Lower leg skin (tissue), 4 donors: ENCODE results near the gene EI24. TPM values are rescaled to one million over a fixed set of nuclear protein-coding genes. Genes with fewer than 3 reads are reported as not detected.
"Not testable (repeated sequence)": the region's sequence is repeated elsewhere in the genome, so short reads cannot be mapped to it uniquely, and the experiment has no call there.

Experiments used
- DNase-seq, 2 donors: peaks; one replicate each; pipeline ENCODE4 v3.0.0-alpha.2; 2019; ENCODE audit warnings: low spot score in 2 of 2
- H3K4me3 ChIP-seq: fragments of 200-600 bp; sonication (generic); 2 replicates; pipeline ENCODE4 v1.5.1; 2017; ENCODE audit warnings: mild to moderate bottlenecking, low read depth; ENCODE audit not compliant: poor library complexity, severe bottlenecking
- CTCF ChIP-seq, 3 donors: fragments of 450-650 bp; IDR thresholded peaks; one replicate each; pipeline ENCODE4 v1.5.1; 2016; ENCODE audit warnings: antibody characterized with exemption in 3 of 3, mild to moderate bottlenecking in 3 of 3, moderate library complexity in 2 of 3
- POLR2A ChIP-seq, 2 donors: fragments of 450-650 bp; IDR thresholded peaks; one replicate each; pipeline ENCODE4 v1.6.1; 2016 to 2017; ENCODE audit warnings: antibody characterized with exemption in 2 of 2, mild to moderate bottlenecking in 1 of 2, moderate library complexity in 1 of 2
- WGBS, 2 donors: methylation state at CpG; one replicate each; pipeline ENCODE4 v1.1.5; 2018; 5-methylcytosine and 5-hydroxymethylcytosine counted together
- intact Hi-C: fragments of 100-400 bp; cut with DNase I; formaldehyde crosslinking; loops from one replicate; pipeline ENCODE4 v1.15.0; 2023; ENCODE audit warnings: low total_unique reads
- total RNA-seq, 4 donors: library from RNA; depleted of rRNA; stranded (reverse); fragments of >200 nt; gene quantifications; one replicate each; pipeline ENCODE4 v1.1.0, GENCODE V29; 2016

Gene EI24
- total RNA-seq, 4 donors from 2014 or later, result 66.4 to 99.5 (median 90.6) TPM

- DNase-seq, result no peak
- 73 to 78% methylated on average over 2 of the region's 2 CpGs for WGBS, 2 donors
- H3K4me3 ChIP-seq, result no peak overlapping the region
- intact Hi-C loops, result no loop called here
- TF ChIP-seq POLR2A (IDR thresholded peaks at IDR 0.05) (no peak), CTCF (IDR thresholded peaks at IDR 0.05) (no peak)
These were observed 1.7 kb downstream of the EI24 start for GRCh38 chr11:125570952-125571351.

- no peak overlapping the region for H3K4me3 ChIP-seq
- intact Hi-C loops, result no loop called here
- DNase-seq, result no peak
- TF ChIP-seq CTCF (IDR thresholded peaks at IDR 0.05), result no peak
- TF ChIP-seq POLR2A (IDR thresholded peaks at IDR 0.05), result no peak
- WGBS, 2 donors, result 76 to 80% methylated on average over 5 of the region's 5 CpGs
These were observed 3.6 kb downstream of the EI24 start for GRCh38 chr11:125572916-125573315.

GRCh38 chr11:125577181-125577580, 7.9 kb downstream of the EI24 start:
- H3K4me3 ChIP-seq, intact Hi-C loops, DNase-seq: not testable (repeated sequence)
- 97 to 98% methylated on average over 14 of the region's 14 CpGs for WGBS, 2 donors

GRCh38 chr11:125578783-125579182, 9.5 kb downstream of the EI24 start:
- no peak for DNase-seq
- intact Hi-C loops, result no loop called here
- 98 to 100% methylated on average over 2 of the region's 2 CpGs for WGBS, 2 donors

GRCh38 chr11:125579811-125580210, 10.5 kb downstream of the EI24 start:
- intact Hi-C loops, result no loop called here
- WGBS, 2 donors, result 91 to 94% methylated on average over 5 of the region's 5 CpGs
- TF ChIP-seq POLR2A (IDR thresholded peaks at IDR 0.05) (no peak), CTCF (IDR thresholded peaks at IDR 0.05) (no peak)
- no peak for DNase-seq
- H3K4me3 ChIP-seq, result no peak overlapping the region

More at GRCh38 chr11:125578783-125579182, 9.5 kb downstream of the EI24 start:
- H3K4me3 ChIP-seq, result no peak overlapping the region
- TF ChIP-seq CTCF (IDR thresholded peaks at IDR 0.05), result no peak
- no peak for TF ChIP-seq POLR2A (IDR thresholded peaks at IDR 0.05)

GRCh38 chr11:125583496-125583895, 14.2 kb downstream of the EI24 start:
- 93 to 95% methylated on average over 11 of the region's 11 CpGs for WGBS, 2 donors
- intact Hi-C loops, result no loop called here
- H3K4me3 ChIP-seq, result no peak overlapping the region
- no peak for DNase-seq
- TF ChIP-seq POLR2A (IDR thresholded peaks at IDR 0.05) (no peak), CTCF (IDR thresholded peaks at IDR 0.05) (no peak)
